ENCODE results near the gene DBN1.
"Not testable (repeated sequence)": the region's sequence is repeated elsewhere in the genome, so short reads cannot be mapped to it uniquely, and the experiment has no call there.

DBN1 gene

DNA sequence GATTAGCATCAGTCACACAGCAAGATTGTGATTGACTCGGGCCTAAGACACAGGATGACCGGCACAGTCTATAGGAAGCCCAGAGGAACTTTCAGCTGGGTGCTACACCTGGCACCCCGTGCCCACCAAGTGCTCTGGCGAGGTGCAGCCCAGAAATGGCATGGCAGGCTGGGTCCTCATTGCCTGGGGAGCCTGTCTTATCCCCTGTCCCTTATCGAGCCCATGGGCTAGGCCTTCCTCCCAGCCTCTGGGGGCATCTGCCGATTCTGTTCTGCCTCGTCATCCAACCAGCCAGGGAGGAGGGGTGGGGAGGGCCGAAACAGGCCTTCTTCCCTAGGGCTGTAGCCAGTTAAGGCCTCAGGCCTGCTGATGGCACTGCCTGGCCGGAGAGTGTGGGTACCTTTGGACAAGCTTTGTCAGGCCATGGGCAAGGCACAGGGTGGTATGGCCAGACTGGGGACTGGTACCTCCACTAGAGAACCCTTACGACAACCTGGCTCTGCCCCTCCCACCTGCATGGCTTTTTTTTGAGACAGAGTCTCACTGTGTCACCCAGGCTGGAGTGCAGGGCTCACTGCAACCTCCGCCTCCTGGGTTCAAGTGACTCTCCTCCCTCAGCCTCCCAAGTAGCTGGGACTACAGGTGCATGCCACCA is 45.4 kb downstream of the DBN1 start:
- no peak for DNase-seq (ENCODE audit: low spot score in 2 of 2)
- peak overlapping the region; percentile 71 for H3K4me3 ChIP-seq
- no peaks in the 10 kb centered on the region for H3K27me3 ChIP-seq (ENCODE audit: low read depth)
- H3K9me3 ChIP-seq = no peaks in the 10 kb centered on the region
- in situ Hi-C loops (cut with MboI; ENCODE audit: low sequenced_read_pairs) = no loop called here
- peaks cover 8% of the 10 kb centered on the region for H3K4me1 ChIP-seq
- H3K36me3 ChIP-seq (replicated peaks) = peaks cover 25% of the 10 kb centered on the region

DNA sequence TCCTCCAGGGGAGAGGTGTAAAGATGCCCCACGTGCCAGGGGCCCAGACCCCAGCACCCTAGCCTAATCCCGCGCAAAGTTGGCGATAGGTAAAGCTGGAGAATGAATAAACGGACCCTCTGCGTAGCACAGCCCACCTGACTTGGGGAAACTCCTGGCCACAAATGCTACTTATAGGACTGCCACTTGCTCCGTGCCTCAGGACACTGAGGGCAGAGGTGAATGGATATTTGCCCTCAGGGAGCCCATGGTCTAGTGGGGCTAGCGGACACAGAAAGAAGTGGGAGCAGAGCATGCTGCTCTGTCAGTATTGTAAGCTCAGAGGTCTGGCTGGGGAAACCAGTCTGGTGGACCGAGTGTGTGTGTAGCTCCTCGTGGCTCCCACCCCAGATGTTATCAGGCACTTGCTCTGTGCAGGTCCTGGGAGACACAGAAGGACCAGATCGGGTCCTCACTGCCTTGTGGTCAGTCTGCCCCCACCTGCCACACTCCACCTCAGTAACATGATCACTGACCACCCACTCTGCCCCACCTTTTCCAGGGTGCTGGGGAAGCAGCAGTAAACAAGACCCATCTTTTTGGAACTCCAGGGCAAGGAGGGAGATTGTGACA is 46.1 kb downstream of the DBN1 start:
- no peaks in the 10 kb centered on the region for H3K9me3 ChIP-seq
- H3K27me3 ChIP-seq (ENCODE audit: low read depth) = no peaks in the 10 kb centered on the region
- peaks cover 18% of the 10 kb centered on the region for H3K36me3 ChIP-seq (replicated peaks)
- peak overlapping the region; percentile 71 for H3K4me3 ChIP-seq
- peaks cover 8% of the 10 kb centered on the region for H3K4me1 ChIP-seq
- DNase-seq (ENCODE audit: low spot score in 2 of 2) = no peak
- in situ Hi-C loops (cut with MboI; ENCODE audit: low sequenced_read_pairs) = no loop called here

DNA sequence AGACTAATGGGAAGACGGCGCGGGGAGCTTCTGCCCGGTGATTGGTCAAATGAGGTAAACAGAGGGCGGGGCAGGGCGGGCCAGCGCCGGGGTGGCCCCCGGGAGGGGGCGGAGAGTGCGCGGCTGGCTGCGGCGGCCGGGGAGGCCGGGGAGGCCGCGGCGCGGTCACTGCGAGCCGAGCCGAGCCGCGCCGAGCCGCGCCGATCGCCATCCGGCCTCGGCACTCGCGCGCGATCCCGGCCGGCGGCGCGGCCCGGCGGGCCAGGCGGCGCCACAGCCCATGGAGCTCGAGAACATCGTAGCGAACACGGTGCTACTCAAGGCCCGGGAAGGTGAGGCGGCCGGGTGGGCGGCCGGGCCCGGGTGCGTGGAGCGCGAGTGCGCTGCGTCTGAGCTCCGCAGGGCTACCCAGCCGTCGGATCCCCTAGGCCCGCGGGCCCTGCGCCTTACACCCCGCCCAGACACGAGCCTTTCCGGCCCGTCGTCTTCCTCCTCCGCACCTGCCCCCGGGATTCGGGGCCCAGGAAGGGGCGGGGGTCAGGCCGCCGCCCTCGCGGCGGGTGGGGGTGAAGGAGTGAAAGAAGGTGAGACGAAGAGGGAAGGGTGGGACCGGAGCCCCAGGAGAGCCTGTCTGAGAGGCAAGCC is 46.7 kb downstream of the DBN1 start, which contains the start of gene GRK6:
Gene GRK6 (plus strand): TSS at position 111 of the 645 bp plus-strand sequence. CDS start 170 bp downstream, at position 281.
- H3K9me3 ChIP-seq = no peaks in the 10 kb centered on the region
- H3K27me3 ChIP-seq (ENCODE audit: low read depth) = no peaks in the 10 kb centered on the region
- H3K4me3 ChIP-seq = peak within 1 kb of the TSS; percentile 71
- in situ Hi-C loops (cut with MboI; ENCODE audit: low sequenced_read_pairs) = no loop called here
- H3K36me3 ChIP-seq (replicated peaks) = peaks cover 11% of the 10 kb centered on the region
- H3K4me1 ChIP-seq = peaks cover 8% of the 10 kb centered on the region
- peak in 1 of 2 experiments; percentile 50 for DNase-seq (ENCODE audit: low spot score in 2 of 2)

DNA sequence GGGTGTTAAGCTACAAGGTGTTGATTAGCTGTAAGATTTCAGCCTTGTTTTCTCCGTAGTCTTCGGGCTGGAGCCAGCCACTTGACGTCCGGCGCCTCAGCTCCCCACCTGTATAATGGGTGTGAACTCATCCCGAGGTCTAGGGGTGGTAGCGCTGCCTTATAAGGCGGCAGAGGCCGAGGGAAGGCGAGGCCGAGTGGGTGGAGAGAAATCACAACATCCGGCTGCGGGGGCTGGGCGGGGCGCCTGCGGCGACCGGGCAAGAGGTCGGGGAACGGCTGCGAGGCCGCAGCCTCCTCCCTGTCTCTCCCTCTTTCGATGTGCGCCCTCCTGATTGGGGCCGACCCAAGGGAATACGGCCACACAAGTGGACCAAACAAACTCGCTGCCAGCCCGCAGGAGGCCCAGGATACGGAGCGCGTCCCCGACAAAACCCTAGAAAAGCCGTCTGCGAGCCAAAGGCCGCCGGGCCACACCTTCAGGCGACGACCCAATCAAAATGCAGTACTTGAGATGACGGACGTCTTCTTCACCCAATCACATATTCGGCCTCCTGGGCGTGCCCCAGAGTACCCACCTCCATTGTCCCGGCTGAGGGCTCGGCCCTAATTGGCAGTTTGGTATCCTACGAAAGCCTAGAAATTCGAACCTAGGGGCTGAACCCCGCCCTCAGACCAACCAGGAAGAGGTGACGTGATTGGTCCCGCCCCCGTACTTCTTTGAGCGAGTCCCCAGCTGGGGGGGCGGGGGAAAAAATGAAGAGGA is 47.5 kb downstream of the DBN1 start:
- peak overlapping the region; percentile 52 for H3K4me3 ChIP-seq
- H3K36me3 ChIP-seq (replicated peaks) = peaks cover 4% of the 10 kb centered on the region
- peak; percentile 100 for DNase-seq (ENCODE audit: low spot score in 2 of 2)
- H3K27me3 ChIP-seq (ENCODE audit: low read depth) = no peaks in the 10 kb centered on the region
- peaks cover 8% of the 10 kb centered on the region for H3K4me1 ChIP-seq
- in situ Hi-C loops (cut with MboI; ENCODE audit: low sequenced_read_pairs) = no loop called here
- H3K9me3 ChIP-seq = no peaks in the 10 kb centered on the region

DNA sequence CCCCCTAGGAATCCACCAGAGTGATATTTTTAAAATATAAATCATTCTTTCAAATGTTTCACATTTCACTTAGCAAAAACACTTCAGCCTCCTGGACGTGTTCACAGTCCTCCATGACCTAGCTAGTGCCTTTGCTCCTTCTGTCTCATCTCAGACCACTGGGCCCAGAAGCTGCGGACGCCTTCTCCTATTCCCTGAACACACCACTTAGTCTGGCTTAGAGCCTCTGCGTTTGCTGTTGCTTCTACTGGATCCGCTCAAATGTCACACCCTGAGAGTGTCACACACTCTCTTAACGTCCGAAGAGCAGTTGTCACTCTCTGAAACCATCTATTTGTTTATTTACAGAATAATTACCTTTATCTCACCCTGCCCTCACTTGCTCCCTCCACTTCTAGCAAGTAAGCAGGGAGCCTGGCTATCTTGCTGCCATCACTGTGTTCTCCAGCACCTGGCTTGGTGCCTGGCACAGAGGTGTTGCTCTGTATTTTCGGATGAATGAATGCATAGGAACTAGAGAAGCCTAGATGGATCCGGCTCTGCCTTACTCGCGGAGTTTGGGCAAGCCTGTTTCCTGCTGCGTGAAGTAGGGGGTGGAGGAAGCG is 48.1 kb downstream of the DBN1 start:
- DNase-seq (ENCODE audit: low spot score in 2 of 2) = no peak
- Histone ChIP-seq H3K27me3 (ENCODE audit: low read depth) (no peaks in the 10 kb centered on the region), H3K4me3 (peak overlapping the region; percentile 52), H3K4me1 (peaks cover 8% of the 10 kb centered on the region), H3K36me3 (replicated peaks) (no peaks in the 10 kb centered on the region; the same call in none of the 2 replicates), H3K9me3 (no peaks in the 10 kb centered on the region)
- in situ Hi-C loops (cut with MboI; ENCODE audit: low sequenced_read_pairs) = no loop called here

DNA sequence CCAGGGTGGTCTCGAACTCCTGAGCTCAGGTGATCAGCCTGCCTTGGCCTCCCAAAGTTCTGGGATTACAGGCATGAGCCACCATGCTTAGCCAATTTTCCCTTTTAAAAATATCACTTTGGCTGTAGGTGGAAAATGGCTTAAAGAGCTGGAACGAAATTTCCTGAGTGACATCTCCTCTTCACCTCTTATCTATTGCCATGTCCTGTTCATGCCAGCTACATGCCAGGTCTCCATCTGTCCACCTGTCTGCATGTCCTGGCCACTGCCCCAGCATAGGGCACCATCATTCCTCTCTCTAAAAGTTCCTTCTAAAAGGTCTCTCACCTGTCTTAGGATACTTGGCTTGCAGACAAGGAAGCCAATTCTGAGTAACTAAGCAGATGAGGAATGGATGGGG is 49.8 kb downstream of the DBN1 start:
- in situ Hi-C loops (cut with MboI; ENCODE audit: low sequenced_read_pairs) = no loop called here
- no peaks in the 10 kb centered on the region for H3K27me3 ChIP-seq (ENCODE audit: low read depth)
- no peak for DNase-seq (ENCODE audit: low spot score in 2 of 2)
- no peak overlapping the region for H3K4me3 ChIP-seq
- peaks cover 7% of the 10 kb centered on the region for H3K4me1 ChIP-seq
- H3K36me3 ChIP-seq (replicated peaks) = no peaks in the 10 kb centered on the region; the same call in none of the 2 replicates
- no peaks in the 10 kb centered on the region for H3K9me3 ChIP-seq

DNA sequence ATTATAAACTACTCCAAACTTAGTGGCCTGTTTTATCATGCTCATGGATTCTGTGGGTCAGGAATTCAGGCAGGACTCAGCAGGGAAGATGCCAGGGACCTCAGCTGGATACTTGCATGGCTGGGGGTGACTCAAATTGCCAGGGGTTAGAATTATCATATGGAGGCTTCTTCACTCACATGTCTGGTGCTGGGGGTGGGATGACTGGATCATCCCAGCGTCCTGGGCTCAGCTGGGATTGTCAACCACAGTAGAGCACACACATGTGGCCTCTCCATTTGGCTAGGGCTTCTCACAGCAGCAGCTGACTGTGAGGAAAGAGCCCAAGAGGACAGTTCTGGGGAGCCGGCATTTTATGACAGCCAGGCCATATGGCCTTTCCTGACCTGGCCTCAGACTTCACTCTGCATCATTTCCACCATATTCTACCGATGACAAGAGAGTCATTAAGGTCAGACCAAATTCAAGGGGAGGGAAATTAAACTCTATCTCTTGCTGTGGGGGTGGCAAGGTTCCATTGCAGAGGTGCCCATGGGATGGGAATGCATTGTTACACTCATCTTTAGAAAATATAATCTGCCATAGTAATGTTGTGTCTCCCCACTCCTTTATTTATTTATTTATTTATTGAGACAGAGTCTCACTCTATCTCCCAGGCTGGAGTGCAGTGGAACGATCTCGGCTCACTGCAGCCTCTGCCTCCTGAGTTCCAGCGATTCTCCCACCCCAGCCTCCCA is 52.2 kb downstream of the DBN1 start:
- in situ Hi-C loops (cut with MboI; ENCODE audit: low sequenced_read_pairs) = no loop called here
- no peak for DNase-seq (ENCODE audit: low spot score in 2 of 2)
- no peaks in the 10 kb centered on the region for H3K36me3 ChIP-seq (replicated peaks)
- H3K4me1 ChIP-seq = peaks cover 4% of the 10 kb centered on the region
- H3K9me3 ChIP-seq = no peaks in the 10 kb centered on the region
- H3K27me3 ChIP-seq (ENCODE audit: low read depth) = no peaks in the 10 kb centered on the region
- H3K4me3 ChIP-seq = no peak overlapping the region

DNA sequence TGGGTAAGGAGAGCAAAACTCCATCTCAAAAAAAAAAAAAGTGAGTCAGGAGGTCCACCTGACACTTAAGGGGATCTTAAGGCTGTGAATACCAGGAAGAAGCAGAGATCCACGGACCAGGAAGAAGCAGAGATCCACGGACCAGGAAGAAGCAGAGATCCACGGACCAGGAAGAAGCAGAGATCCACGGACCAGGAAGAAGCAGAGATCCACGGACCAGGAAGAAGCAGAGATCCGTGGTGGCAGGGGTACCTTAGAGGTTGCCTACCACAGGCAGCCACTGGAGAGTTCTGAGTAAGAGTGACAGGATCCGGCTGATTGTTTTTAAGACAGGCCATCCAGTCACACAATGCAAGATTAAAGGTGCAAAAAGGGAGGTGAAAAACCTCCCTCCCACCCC is 53.0 kb downstream of the DBN1 start:
- H3K36me3 ChIP-seq (replicated peaks); DNase-seq (ENCODE audit: low spot score in 2 of 2); in situ Hi-C loops (cut with MboI; ENCODE audit: low sequenced_read_pairs); H3K9me3 ChIP-seq; H3K4me3 ChIP-seq; H3K27me3 ChIP-seq (ENCODE audit: low read depth); H3K4me1 ChIP-seq: not testable (repeated sequence)

DNA sequence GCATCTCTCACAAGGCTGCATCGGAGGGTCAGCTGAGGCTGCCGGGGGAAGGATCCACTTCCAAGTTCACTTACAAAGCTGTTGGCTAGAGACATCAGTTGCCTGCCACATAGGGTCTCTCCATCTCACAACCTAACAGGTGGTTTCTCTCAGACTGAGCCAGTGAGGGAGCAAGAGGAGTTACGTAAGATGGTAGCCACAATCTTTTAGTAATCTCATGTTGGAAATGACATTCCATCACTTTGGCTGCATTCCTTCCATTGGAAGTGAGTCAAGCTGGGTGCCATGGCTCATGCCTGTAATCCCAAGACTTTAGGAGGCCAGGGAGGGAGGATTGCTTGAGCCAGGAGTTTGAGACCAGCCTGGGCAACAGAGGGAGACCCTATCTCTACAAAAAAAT is 54.4 kb downstream of the DBN1 start:
- H3K9me3 ChIP-seq = no peaks in the 10 kb centered on the region
- in situ Hi-C loops (cut with MboI; ENCODE audit: low sequenced_read_pairs) = no loop called here
- no peak for DNase-seq (ENCODE audit: low spot score in 2 of 2)
- H3K4me3 ChIP-seq = no peak overlapping the region
- H3K36me3 ChIP-seq (replicated peaks) = no peaks in the 10 kb centered on the region
- H3K27me3 ChIP-seq (ENCODE audit: low read depth) = no peaks in the 10 kb centered on the region
- no peaks in the 10 kb centered on the region for H3K4me1 ChIP-seq

DNA sequence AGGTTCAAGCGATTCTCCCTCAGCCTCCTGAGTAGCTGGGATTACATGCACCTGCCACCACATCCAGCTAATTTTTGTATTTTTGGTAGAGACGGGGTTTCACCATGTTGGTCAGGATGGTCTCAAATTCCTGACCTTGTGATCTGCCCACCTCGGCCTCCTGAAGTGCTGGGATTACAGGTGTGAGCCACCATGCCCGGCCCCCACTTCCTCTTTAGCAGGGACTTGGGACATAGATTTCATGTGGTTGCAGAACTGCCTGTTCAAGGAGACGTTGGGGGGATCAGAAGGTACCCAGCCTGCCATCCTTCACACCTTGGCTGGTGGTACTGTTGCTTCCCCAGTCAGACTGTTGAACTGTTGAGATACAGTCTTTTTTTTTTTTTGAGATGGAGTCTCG is 56.4 kb downstream of the DBN1 start:
- H3K27me3 ChIP-seq (ENCODE audit: low read depth); DNase-seq (ENCODE audit: low spot score in 2 of 2); H3K36me3 ChIP-seq (replicated peaks); H3K4me3 ChIP-seq; in situ Hi-C loops (cut with MboI; ENCODE audit: low sequenced_read_pairs); H3K9me3 ChIP-seq; H3K4me1 ChIP-seq: not testable (repeated sequence)

DNA sequence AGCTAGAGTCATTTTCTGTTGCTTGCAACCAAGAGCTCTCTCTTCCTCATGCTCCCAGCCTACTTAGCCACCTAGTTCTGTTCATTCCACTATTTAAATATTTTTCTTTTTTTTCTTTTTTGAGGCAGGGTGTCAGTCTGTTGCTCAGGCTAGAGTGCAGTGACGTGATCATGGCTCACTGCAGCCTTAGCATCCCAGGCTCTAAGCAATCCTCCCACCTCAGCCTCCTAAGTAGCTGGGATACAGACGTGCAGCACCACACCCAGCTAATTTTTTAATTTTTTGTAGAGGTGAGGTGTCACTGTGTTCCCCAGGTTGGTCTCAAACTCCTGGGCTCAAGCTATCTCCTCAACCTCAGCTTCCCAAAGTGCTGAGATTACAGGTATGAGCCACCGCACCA is 59.0 kb downstream of the DBN1 start:
- no peaks in the 10 kb centered on the region for H3K27me3 ChIP-seq (ENCODE audit: low read depth)
- in situ Hi-C loops (cut with MboI; ENCODE audit: low sequenced_read_pairs) = no loop called here
- no peak for DNase-seq (ENCODE audit: low spot score in 2 of 2)
- H3K4me3 ChIP-seq = no peak overlapping the region
- H3K4me1 ChIP-seq = no peaks in the 10 kb centered on the region
- no peaks in the 10 kb centered on the region for H3K9me3 ChIP-seq
- H3K36me3 ChIP-seq (replicated peaks) = no peaks in the 10 kb centered on the region

DNA sequence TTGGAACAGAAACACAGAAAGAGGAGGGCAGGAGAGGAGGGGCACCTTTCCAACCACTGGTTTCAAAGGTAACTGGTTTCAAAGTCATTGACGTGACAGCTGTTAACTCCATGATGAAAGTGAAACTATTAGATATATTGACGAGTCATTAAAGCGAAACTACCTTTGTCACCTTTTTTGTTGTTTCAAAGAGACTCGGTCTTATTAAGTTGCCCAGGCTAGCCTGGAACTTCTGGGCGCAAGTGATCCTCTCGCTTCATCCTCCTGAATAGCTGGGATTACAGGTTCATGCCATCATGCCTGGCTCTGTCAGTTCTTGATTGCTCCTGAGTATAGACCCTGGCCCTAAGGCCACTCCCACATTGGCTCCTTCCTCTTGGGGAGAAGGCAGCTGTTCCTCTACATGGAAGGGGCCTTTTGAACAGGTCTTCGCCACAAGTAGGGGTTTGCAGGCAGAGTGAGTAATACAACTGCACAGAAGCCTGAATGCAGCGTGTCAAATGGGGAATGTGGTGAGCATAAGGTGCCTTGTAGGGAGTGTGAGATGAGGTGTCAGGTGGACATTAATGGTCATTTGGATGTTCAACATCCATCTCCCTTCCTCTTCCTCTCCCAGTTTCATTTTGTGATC is 60.7 kb downstream of the DBN1 start:
- in situ Hi-C loops (cut with MboI; ENCODE audit: low sequenced_read_pairs) = no loop called here
- no peaks in the 10 kb centered on the region for H3K27me3 ChIP-seq (ENCODE audit: low read depth)
- H3K4me1 ChIP-seq = no peaks in the 10 kb centered on the region
- H3K9me3 ChIP-seq = no peaks in the 10 kb centered on the region
- no peak for DNase-seq (ENCODE audit: low spot score in 2 of 2)
- H3K36me3 ChIP-seq (replicated peaks) = no peaks in the 10 kb centered on the region
- H3K4me3 ChIP-seq = no peak overlapping the region

DNA sequence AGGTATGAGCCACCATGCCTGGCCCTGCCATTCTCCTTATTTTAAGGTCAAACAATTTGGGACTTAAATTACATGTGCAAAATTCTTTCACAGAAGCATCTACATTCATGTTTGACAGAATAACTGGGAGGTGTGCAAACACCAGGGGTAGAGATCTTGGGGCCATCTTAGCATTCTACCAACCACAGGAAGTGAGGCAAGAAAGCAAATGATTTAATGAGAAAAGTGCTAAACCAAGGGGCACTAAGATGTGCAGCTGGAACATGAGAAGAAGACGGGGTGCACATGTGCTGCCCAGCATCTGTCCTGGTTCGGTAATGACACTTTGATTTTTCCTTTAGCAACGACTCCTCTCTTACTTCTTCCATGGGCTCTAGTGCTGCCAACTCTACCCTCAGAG is 62.9 kb downstream of the DBN1 start:
- in situ Hi-C loops (cut with MboI; ENCODE audit: low sequenced_read_pairs) = no loop called here
- H3K4me3 ChIP-seq = no peak overlapping the region
- H3K27me3 ChIP-seq (ENCODE audit: low read depth) = no peaks in the 10 kb centered on the region
- no peaks in the 10 kb centered on the region for H3K9me3 ChIP-seq
- no peaks in the 10 kb centered on the region for H3K4me1 ChIP-seq
- DNase-seq (ENCODE audit: low spot score in 2 of 2) = no peak
- no peaks in the 10 kb centered on the region for H3K36me3 ChIP-seq (replicated peaks)

Data from HAP-1 (cell line).